ENCODE measurements around the gene MYLK4.

Gene MYLK4

GRCh38 chr6:2756687-2757224, 6.0 kb upstream of the MYLK4 start:
- Histone ChIP-seq H3K36me3 (ENCODE audit: control insufficient read depth, low read length) (no peaks in the 10 kb centered on the region), H3K4me3 (ENCODE audit: low read length) (no peak overlapping the region), H4K20me1 (ENCODE audit: control insufficient read depth, insufficient read depth, low read depth, low read length) (no peaks in the 10 kb centered on the region), H3K9me2 (replicated peaks; ENCODE audit: control insufficient read depth, low read length) (no peaks in the 10 kb centered on the region), H3K27me3 (ENCODE audit: control insufficient read depth, low read length) (peaks cover 9% of the 10 kb centered on the region), H3K9me3 (ENCODE audit: control insufficient read depth, insufficient read depth, low read length) (no peaks in the 10 kb centered on the region), H3K27ac (ENCODE audit: low read depth, low read length) (no peak overlapping the region), H3K4me2 (ENCODE audit: low read length) (no peak overlapping the region), H3F3A (ENCODE audit: control insufficient read depth, insufficient read depth) (no peaks in the 10 kb centered on the region), H3K4me1 (ENCODE audit: control insufficient read depth, low read length) (peaks cover 9% of the 10 kb centered on the region; the same call in 1 of the 2 replicates), H3K79me2 (ENCODE audit: control insufficient read depth, low read length) (no peaks in the 10 kb centered on the region)
- TF ChIP-seq, protein P1, sequence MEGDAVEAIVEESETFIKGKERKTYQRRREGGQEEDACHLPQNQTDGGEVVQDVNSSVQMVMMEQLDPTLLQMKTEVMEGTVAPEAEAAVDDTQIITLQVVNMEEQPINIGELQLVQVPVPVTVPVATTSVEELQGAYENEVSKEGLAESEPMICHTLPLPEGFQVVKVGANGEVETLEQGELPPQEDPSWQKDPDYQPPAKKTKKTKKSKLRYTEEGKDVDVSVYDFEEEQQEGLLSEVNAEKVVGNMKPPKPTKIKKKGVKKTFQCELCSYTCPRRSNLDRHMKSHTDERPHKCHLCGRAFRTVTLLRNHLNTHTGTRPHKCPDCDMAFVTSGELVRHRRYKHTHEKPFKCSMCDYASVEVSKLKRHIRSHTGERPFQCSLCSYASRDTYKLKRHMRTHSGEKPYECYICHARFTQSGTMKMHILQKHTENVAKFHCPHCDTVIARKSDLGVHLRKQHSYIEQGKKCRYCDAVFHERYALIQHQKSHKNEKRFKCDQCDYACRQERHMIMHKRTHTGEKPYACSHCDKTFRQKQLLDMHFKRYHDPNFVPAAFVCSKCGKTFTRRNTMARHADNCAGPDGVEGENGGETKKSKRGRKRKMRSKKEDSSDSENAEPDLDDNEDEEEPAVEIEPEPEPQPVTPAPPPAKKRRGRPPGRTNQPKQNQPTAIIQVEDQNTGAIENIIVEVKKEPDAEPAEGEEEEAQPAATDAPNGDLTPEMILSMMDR (IDR thresholded peaks at IDR 0.05; ENCODE audit: low read depth, low read length, poor library complexity, severe bottlenecking) = no peak
- TF ChIP-seq EZH2phosphoT487 (IDR thresholded peaks at IDR 0.05; ENCODE audit: borderline replicate concordance, low read length) = no peak

GRCh38 chr6:2756241-2756640, 5.5 kb upstream of the MYLK4 start:
- Histone ChIP-seq H3K4me3 (ENCODE audit: low read length) (no peak overlapping the region), H3K9me3 (ENCODE audit: control insufficient read depth, insufficient read depth, low read length) (no peaks in the 10 kb centered on the region), H4K20me1 (ENCODE audit: control insufficient read depth, insufficient read depth, low read depth, low read length) (no peaks in the 10 kb centered on the region), H3K4me1 (ENCODE audit: control insufficient read depth, low read length) (peaks cover 9% of the 10 kb centered on the region; the same call in 1 of the 2 replicates), H3K27ac (ENCODE audit: low read depth, low read length) (no peak overlapping the region), H3K4me2 (ENCODE audit: low read length) (no peak overlapping the region), H3F3A (ENCODE audit: control insufficient read depth, insufficient read depth) (no peaks in the 10 kb centered on the region), H3K27me3 (ENCODE audit: control insufficient read depth, low read length) (peaks cover 11% of the 10 kb centered on the region), H3K36me3 (ENCODE audit: control insufficient read depth, low read length) (no peaks in the 10 kb centered on the region), H3K9me2 (replicated peaks; ENCODE audit: control insufficient read depth, low read length) (no peaks in the 10 kb centered on the region), H3K79me2 (ENCODE audit: control insufficient read depth, low read length) (no peaks in the 10 kb centered on the region)
- no peak for TF ChIP-seq EZH2phosphoT487 (IDR thresholded peaks at IDR 0.05; ENCODE audit: borderline replicate concordance, low read length)
- TF ChIP-seq, protein P1 (IDR thresholded peaks at IDR 0.05; ENCODE audit: low read depth, low read length, poor library complexity, severe bottlenecking) = no peak

- Histone ChIP-seq H3K9me2 (replicated peaks; ENCODE audit: control insufficient read depth, low read length) (no peaks in the 10 kb centered on the region), H3K36me3 (ENCODE audit: control insufficient read depth, low read length) (no peaks in the 10 kb centered on the region), H3K27me3 (ENCODE audit: control insufficient read depth, low read length) (peaks cover 17% of the 10 kb centered on the region), H3F3A (ENCODE audit: control insufficient read depth, insufficient read depth) (no peaks in the 10 kb centered on the region), H3K4me1 (ENCODE audit: control insufficient read depth, low read length) (peaks cover 9% of the 10 kb centered on the region; the same call in 1 of the 2 replicates), H3K79me2 (ENCODE audit: control insufficient read depth, low read length) (no peaks in the 10 kb centered on the region), H3K4me3 (ENCODE audit: low read length) (no peak overlapping the region), H3K27ac (ENCODE audit: low read depth, low read length) (no peak overlapping the region), H3K4me2 (ENCODE audit: low read length) (no peak overlapping the region), H3K9me3 (ENCODE audit: control insufficient read depth, insufficient read depth, low read length) (no peaks in the 10 kb centered on the region), H4K20me1 (ENCODE audit: control insufficient read depth, insufficient read depth, low read depth, low read length) (no peaks in the 10 kb centered on the region)
- TF ChIP-seq EZH2phosphoT487 (IDR thresholded peaks at IDR 0.05; ENCODE audit: borderline replicate concordance, low read length) = no peak
- TF ChIP-seq, protein P1 (IDR thresholded peaks at IDR 0.05; ENCODE audit: low read depth, low read length, poor library complexity, severe bottlenecking) = no peak
Observed at GRCh38 chr6:2755456-2755855, 4.7 kb upstream of the MYLK4 start.
